HG02588 (cell line): ENCODE results near the gene NEGR1.

ENCODE experiments used
- ATAC-seq: cut with Tn5 transposase; IDR thresholded peaks from one replicate; pipeline ENCODE4 v1.9.1; 2021; ENCODE audit warnings: mild to moderate bottlenecking, moderate library complexity; ENCODE audit not compliant: unreplicated experiment

NEGR1 gene

DNA sequence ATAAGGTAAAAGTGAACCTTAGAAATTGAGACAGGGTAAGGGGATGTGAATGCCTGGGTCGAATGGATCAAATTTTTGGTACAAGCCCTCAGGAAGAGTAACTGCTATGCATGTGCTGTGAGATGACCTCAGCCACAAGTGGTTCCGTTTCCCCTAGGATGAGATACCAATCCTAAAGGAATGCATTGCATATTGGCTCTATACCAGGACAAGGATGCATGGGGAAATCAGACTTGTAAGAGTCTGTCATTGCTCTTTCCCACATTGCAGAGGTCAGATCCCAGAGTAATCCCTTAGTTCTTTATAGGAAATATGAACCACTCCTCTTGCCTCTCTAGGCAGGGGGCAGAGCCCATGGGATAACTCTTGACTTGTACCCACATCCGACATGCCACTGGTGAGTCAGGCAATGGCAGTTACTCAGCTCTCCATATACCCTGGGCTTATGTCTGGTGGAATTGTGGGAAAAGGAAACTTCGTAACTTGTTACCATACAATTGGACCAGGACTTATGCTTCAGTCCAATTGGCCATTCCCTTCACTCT is 773.2 kb downstream of the NEGR1 start:
- no peak for ATAC-seq

DNA sequence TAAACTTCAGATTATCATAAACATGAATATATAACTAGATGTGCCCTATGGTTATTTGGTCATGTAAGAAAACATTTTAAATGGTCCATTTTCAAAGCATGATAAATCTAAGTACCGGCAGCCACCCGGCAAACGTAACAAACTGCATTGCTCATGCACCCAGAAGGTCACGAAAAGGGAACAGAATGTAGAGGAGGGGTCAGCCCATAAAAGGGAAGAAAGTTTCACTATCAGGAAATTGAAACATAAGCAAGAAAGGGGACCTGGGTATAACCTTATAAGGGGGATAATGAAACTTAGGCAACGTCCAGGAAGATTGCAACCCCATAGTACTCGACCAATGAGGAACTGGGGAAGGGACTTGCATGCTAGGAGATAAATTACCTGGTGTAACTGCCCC is 780.3 kb downstream of the NEGR1 start:
- no peak for ATAC-seq

DNA sequence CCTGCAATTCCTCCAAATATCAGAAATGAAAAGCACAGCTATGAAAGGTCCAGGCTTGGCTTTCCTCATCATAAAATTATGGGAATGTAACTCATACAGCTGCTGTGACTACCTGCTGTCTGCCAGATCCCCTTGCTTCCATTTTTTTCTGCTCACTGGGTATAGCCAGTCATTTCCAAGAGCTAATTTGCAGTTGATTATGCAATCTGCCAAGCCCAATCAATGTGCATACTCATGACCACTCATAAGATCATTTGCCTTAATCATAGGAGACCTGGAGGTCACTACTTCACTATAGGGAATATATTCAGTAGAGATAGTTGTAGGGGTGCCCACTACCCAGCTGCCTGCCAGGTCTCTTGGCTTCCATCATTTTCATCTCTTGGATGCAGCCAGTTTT is 783.8 kb downstream of the NEGR1 start:
- ATAC-seq = no peak

DNA sequence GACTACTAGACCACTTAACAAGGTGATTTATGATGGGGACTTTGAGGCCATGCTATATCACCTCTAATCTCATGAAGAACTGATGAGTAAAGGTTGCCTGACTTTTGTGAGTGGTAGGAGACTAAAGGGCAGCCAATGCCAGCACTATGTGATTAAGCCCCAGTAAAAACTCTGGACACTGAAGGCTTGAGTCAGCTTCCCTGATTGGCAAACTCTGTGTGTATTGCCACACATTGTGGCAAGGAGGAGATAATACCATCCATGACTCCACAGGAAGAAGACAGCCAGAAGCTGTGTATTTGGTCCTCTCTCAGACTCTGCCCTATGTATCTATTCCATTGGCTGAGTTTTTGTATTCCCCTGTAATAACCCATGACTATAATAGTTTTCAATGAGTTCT is 788.2 kb downstream of the NEGR1 start:
- no peak for ATAC-seq

GRCh38 chr1:71492298-71493041 is 789.9 kb downstream of the NEGR1 start:
- no peak for ATAC-seq

DNA sequence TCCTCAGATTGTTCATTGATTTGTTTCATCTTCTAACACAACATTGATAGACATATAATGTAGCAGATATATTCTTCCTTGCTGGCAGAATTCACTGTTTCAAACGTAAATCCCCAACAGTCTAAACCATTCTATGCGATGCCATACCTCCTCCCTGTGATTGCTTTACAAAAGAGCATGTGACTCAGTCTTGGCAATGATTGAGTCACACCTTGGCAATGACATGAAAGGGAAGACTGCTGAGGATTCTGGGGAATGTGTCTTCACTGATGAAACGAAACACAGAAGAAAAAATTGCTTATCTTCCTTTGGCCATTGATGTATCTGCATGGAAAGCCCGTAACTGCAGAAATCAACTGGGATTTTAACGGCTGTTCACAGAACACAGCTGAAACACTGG is 791.9 kb downstream of the NEGR1 start:
- ATAC-seq = no peak

DNA sequence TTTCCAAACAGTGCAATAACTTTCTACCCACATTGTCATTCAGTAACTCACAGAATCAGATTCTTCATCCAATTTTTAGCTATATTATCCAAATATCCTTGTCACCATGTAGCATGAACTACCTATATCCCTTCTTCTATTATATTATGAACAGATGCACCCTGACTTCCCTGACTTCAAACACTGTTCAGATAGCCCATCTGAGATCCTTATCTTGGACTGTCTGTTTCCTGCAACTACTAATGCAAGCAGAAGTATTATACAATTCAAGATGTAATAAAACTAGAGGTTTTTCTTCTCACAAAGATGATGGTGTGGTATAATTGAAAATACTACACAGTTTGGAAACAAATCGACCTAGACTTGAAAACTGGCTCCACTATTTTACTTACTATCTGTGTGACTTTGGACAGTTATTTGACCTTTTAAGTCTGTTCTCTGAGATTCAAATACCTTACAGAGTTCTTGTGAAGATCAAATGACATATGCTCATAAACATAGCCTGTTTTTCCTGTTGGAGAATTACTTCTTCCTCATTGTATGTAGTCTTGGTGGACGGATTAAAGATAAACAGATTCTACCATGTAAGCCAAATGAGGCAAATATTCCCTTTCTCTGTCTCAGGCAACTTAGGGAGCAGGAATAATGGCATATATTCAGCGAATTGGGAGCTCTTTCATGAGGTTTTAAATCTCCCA is 793.6 kb downstream of the NEGR1 start:
- no peak for ATAC-seq

DNA sequence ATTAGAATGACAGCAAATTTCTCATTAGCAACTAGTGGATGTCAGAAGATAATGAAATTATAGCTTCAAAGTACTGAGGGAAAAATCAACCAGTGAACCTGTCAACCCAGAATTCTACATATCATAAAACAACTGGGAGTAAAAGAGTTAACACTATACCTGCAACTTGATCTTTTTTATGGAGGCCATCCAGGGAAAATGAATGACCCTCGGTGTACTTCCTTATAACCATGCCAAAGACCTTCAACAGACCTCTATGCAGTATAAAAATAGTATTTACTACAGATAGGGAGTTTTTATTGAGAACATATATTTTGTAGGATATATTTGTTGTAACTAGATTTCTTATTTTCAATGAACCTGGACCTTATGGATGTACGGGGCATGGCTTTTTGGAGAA is 809.0 kb downstream of the NEGR1 start:
- no peak for ATAC-seq

GRCh38 chr1:71465093-71465492 is 817.2 kb downstream of the NEGR1 start:
- no peak for ATAC-seq

DNA sequence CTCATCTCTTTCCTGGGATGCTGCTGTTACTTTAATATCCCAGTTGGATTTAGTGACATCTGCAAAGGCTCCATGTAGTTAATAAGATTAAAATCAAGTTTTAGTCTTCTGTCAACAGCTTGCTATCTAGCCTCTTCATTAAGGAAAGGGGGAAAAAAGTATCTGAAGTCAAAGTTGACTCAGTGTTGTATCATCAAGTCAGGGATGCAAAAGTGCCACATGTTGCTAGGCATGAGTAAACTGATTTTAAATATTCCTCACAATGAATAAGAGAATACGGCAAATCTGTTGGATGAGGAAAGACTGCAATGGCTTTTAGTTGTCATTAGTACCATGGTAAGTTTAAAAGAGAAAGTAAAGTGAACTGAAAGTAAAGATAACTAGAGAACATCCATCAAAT is 818.3 kb downstream of the NEGR1 start:
- ATAC-seq = no peak

GRCh38 chr1:71463144-71463543 is 819.2 kb downstream of the NEGR1 start:
- ATAC-seq = no peak

DNA sequence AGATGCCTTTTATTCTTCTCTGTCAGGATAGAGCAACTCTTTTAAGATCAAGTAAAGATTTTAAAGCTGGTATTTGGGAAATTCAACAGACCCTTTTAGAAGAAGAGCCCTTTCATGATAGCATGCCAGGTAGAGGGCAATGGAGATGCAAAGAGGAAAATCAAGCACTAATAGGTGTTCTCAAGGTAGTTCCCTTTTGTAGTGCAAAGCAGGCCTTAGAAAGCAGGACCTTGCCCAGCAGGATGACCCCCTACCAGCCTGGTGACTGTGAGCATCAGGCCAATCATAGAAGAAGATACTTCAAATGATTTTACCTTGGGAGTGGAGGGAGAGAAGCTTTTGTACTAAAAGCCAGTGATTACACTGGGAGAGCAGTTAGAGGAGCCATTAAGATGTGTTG is 820.1 kb downstream of the NEGR1 start:
- no peak for ATAC-seq

- ATAC-seq = no peak
Observed at GRCh38 chr1:71461416-71461815, 820.9 kb downstream of the NEGR1 start.

DNA sequence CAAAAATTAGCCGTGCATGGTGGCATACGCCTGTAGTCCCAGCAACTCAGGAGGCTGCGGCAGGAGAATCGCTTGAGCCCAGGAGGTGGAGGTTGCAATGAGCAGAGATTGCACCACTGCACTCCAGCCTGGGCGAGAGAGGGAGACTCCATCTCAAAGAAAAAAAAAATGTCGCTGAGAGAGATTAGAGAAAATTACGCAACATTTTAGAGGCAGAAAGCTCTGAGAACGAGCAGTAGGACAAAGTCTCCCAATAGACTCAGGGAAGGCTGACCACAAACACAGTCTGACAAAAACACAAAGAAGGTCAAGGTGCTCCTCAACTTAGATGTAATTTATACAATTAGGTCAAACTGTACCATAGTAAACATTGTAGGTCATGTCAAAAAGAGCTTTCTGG is 833.9 kb downstream of the NEGR1 start:
- no peak for ATAC-seq

GRCh38 chr1:71438626-71439025 is 843.7 kb downstream of the NEGR1 start:
- ATAC-seq = no peak

DNA sequence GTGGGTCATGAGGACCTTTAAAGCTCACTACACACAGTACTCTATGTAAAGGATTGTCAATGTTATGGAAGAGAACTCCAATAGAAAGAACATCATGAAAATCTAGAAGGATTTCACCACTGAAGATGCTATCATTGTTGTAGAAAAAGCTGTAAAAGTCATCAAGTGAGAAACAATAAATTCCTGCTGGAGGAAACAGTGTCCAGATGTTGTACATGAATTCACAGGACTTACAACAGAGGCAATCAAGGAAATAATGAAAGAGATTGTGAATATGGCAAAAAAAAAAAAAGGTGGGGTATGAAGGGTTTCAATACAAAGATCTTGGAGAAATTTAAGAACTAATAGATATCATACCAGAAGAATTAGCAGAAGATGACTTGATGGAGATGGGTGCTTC is 846.4 kb downstream of the NEGR1 start:
- ATAC-seq = no peak

DNA sequence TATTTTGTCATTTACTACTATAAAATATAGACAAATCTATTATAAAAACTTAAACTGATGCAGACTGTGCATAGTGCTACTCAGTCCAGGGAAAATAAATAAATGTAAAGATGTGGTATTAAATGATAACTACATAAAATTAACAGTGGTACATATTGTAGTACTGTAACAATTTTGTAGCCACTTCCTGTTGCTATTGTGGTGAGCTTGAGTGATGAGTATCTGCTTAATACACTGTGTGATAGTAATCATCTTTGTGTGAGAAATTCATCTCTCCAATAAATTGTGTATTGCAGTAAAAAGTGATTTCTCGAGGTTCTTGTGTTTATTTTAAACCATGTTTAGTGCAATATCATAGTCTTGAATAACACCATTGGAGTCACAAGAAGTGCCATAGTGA is 848.1 kb downstream of the NEGR1 start:
- no peak for ATAC-seq

DNA sequence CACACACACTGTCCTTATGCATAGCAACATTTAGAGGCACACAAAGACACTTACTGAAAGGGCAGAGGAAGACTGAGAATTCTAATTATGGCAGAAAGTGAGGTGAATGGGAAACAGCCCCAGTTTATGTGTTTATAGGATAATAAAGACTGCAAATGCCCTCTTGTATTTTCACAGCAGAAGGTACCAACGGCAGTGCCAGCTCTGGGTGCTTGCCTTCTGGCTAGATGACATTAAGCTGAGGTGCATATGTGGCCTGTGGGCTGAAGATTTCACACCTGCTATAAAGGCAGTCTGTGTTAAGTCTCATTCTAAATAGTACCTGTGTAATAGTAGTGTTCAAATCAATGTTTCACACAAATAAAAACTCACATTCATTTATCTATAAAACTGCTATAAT is 854.3 kb downstream of the NEGR1 start:
- no peak for ATAC-seq

DNA sequence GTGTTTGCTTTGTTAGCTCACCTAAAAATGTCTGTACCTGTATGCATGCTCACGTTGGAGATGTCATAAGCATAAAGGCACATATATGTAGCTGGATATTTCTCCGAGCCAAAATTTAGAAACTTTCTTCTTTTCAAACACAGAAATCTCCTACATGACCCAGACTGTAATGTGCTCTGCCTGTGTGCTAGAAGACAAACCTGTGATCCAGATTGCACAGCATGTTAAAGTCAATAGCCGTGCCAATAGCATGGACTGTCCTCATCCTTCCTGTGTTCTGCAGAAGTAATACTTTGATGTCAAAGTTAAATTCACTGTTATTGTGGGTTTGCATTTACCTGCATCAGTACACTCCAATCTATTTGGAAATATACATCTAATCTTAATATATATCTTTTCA is 855.3 kb downstream of the NEGR1 start:
- no peak for ATAC-seq

DNA sequence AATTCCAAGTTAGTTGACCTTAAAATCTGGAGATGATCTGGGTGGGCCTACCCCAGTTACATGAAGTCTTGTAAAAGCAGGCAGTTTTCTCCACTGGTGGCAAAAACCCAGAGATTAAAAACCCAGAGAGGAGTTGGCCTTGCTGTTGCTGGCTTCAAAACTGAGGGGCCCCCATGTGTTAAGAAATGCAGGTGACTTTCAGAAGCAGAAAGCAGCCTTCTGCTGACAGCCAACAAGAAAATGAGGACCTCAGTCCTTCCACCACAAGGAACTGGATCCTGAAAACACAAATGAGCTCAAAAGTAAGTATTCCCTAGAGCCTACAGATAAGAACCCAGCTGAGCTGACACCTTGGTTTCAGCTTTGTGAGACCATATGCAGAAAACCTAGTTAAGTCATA is 857.8 kb downstream of the NEGR1 start:
- no peak for ATAC-seq

DNA sequence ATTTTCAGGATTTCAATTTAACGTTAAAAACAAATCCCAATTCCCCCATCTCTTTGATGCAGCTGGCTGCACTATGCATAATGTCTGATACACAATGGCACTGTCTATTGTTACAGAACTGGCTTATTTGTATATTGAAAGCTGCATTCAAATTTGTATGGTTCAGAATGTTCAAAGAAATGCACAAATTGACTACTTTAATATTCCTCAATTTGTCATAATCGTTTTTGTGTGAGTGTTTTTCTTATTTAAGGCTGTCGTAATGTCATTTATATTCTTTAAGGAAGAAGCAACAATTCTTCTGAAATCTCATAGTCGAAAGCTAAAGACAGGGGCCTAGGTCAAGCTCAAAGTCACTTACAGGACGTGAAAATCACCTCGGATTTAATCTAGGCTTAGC is 860.1 kb downstream of the NEGR1 start:
- no peak for ATAC-seq

GRCh38 chr1:71417421-71417820 is 864.9 kb downstream of the NEGR1 start:
- ATAC-seq = no peak
